HL-60 (cell line): ENCODE data around the gene CSE1L.

Experiments used
- CTCF ChIP-seq: IDR thresholded peaks from one replicate; pipeline ENCODE4 v1.5.1; 2011; ENCODE audit warnings: low read length, control low read depth, inconsistent platforms; ENCODE audit not compliant: insufficient read depth
- GABPA ChIP-seq: IDR thresholded peaks from 2 replicates; pipeline ENCODE4 v1.6.1; 2012; ENCODE audit warnings: low read depth
- POLR2AphosphoS5 ChIP-seq: IDR thresholded peaks from 2 replicates; pipeline ENCODE4 v1.6.1; 2012; ENCODE audit warnings: low read depth
- REST ChIP-seq: IDR thresholded peaks from 2 replicates; pipeline ENCODE4 v1.6.1; 2012; ENCODE audit warnings: low read depth; ENCODE audit not compliant: insufficient replicate concordance
- SPI1 ChIP-seq: IDR thresholded peaks from 2 replicates; pipeline ENCODE4 v1.6.1; 2012; ENCODE audit warnings: low read depth, mild to moderate bottlenecking, borderline replicate concordance

- TF ChIP-seq CTCF (no peak), POLR2AphosphoS5 (no peak), REST (no peak), GABPA (no peak), SPI1 (no peak)
Measured at GRCh38 chr20:49032455-49032854, 13.7 kb upstream of the CSE1L start.
